BLaER1 (cell line): ENCODE data around the gene HMGCL.
"Not testable (repeated sequence)": the region's sequence is repeated elsewhere in the genome, so short reads cannot be mapped to it uniquely, and the experiment has no call there.

ENCODE experiments used
- H3K27ac ChIP-seq: shearing (Covaris generic); formaldehyde crosslinking; 2 replicates; pipeline ENCODE4 v1.8.1; 2022
- H3K27me3 ChIP-seq: shearing (Covaris generic); formaldehyde crosslinking; 2 replicates; pipeline ENCODE4 v1.8.1; 2022
- H3K36me3 ChIP-seq: shearing (Covaris generic); formaldehyde crosslinking; 2 replicates; pipeline ENCODE4 v1.8.1; 2022
- H3K4me1 ChIP-seq: shearing (Covaris generic); formaldehyde crosslinking; 2 replicates; pipeline ENCODE4 v1.8.1; 2022
- H3K4me2 ChIP-seq: shearing (Covaris generic); formaldehyde crosslinking; 2 replicates; pipeline ENCODE4 v1.8.1; 2022
- H3K4me3 ChIP-seq: shearing (Covaris generic); formaldehyde crosslinking; 2 replicates; pipeline ENCODE4 v1.8.1; 2022
- H3K9ac ChIP-seq: shearing (Covaris generic); formaldehyde crosslinking; 2 replicates; pipeline ENCODE4 v1.8.1; 2022
- H3K9me3 ChIP-seq: shearing (Covaris generic); formaldehyde crosslinking; 2 replicates; pipeline ENCODE4 v1.8.1; 2022
- H4K20me1 ChIP-seq: shearing (Covaris generic); formaldehyde crosslinking; 2 replicates; pipeline ENCODE4 v1.8.1; 2022
- Cebpa-rat ChIP-seq: shearing (Covaris generic); IDR thresholded peaks from 2 replicates; pipeline ENCODE4 v1.8.1; 2022

The HMGCL gene

GRCh38 chr1:23793861-23794731 is 31.1 kb downstream of the HMGCL start:
- Histone ChIP-seq H3K4me3 (no peak overlapping the region), H3K9ac (no peak overlapping the region), H3K4me1 (peaks cover 31% of the 10 kb centered on the region), H3K9me3 (no peaks in the 10 kb centered on the region), H3K27ac (no peak overlapping the region), H4K20me1 (peaks cover 19% of the 10 kb centered on the region), H3K4me2 (peak overlapping the region; percentile 94; the same call in 1 of the 2 replicates), H3K36me3 (peaks cover 64% of the 10 kb centered on the region), H3K27me3 (no peaks in the 10 kb centered on the region)
- no peak for TF ChIP-seq Cebpa-rat

GRCh38 chr1:23793018-23793781 is 32.0 kb downstream of the HMGCL start:
- Histone ChIP-seq H3K4me3 (no peak overlapping the region), H3K9me3 (no peaks in the 10 kb centered on the region), H3K9ac (peak overlapping the region; percentile 87; the same call in 1 of the 2 replicates), H3K27me3 (no peaks in the 10 kb centered on the region), H3K4me2 (peak overlapping the region; percentile 94), H3K36me3 (peaks cover 60% of the 10 kb centered on the region), H3K4me1 (peaks cover 27% of the 10 kb centered on the region), H3K27ac (0 out of 2 replicates have a peak overlapping the region, but pooled peaks have one; percentile 26), H4K20me1 (peaks cover 16% of the 10 kb centered on the region)
- TF ChIP-seq Cebpa-rat = no peak

GRCh38 chr1:23792151-23792945 is 32.9 kb downstream of the HMGCL start:
- peak overlapping the region; percentile 94 for H3K4me2 ChIP-seq
- no peaks in the 10 kb centered on the region for H3K9me3 ChIP-seq
- peak overlapping the region; percentile 18; the same call in 1 of the 2 replicates for H3K27ac ChIP-seq
- H3K27me3 ChIP-seq = no peaks in the 10 kb centered on the region
- H3K9ac ChIP-seq = peak overlapping the region; percentile 87; the same call in 1 of the 2 replicates
- peaks cover 60% of the 10 kb centered on the region for H3K36me3 ChIP-seq
- peaks cover 16% of the 10 kb centered on the region for H4K20me1 ChIP-seq
- no peak for TF ChIP-seq Cebpa-rat
- H3K4me3 ChIP-seq = peak overlapping the region; percentile 88
- peaks cover 27% of the 10 kb centered on the region for H3K4me1 ChIP-seq

- H3K4me1 ChIP-seq = peaks cover 27% of the 10 kb centered on the region
- peaks cover 16% of the 10 kb centered on the region for H4K20me1 ChIP-seq
- peak overlapping the region; percentile 87 for H3K9ac ChIP-seq
- peak overlapping the region; percentile 94 for H3K4me2 ChIP-seq
- no peaks in the 10 kb centered on the region for H3K27me3 ChIP-seq
- no peaks in the 10 kb centered on the region for H3K9me3 ChIP-seq
- no peak for TF ChIP-seq Cebpa-rat
- peaks cover 60% of the 10 kb centered on the region for H3K36me3 ChIP-seq
- peak overlapping the region; percentile 76 for H3K27ac ChIP-seq
- H3K4me3 ChIP-seq = peak overlapping the region; percentile 88
Measured at GRCh38 chr1:23791516-23792047, 33.6 kb downstream of the HMGCL start.

GRCh38 chr1:23790696-23791515 is 34.3 kb downstream of the HMGCL start, which contains the start of gene LYPLA2:
LYPLA2 (plus strand) TSS chr1:23791145; CDS start chr1:23792683, 1,538 bp downstream.
- Histone ChIP-seq H3K9ac (peak within 1 kb of the TSS; percentile 87), H3K4me1 (peaks cover 27% of the 10 kb centered on the region), H3K4me2 (peak within 1 kb of the TSS; percentile 94), H3K4me3 (peak within 1 kb of the TSS; percentile 88), H3K27ac (peak within 1 kb of the TSS; percentile 76), H4K20me1 (peaks cover 16% of the 10 kb centered on the region), H3K27me3 (no peaks in the 10 kb centered on the region), H3K36me3 (peaks cover 61% of the 10 kb centered on the region), H3K9me3 (no peaks in the 10 kb centered on the region)
- TF ChIP-seq Cebpa-rat = no peak

- Histone ChIP-seq H3K4me3 (no peak overlapping the region), H3K27me3 (no peaks in the 10 kb centered on the region), H3K9ac (no peak overlapping the region), H3K4me2 (no peak overlapping the region), H3K9me3 (no peaks in the 10 kb centered on the region), H3K36me3 (peaks cover 64% of the 10 kb centered on the region), H4K20me1 (peaks cover 26% of the 10 kb centered on the region), H3K27ac (no peak overlapping the region), H3K4me1 (peaks cover 27% of the 10 kb centered on the region)
- no peak for TF ChIP-seq Cebpa-rat
Measured at GRCh38 chr1:23788695-23789094, 36.5 kb downstream of the HMGCL start.

- TF ChIP-seq Cebpa-rat = no peak
- Histone ChIP-seq H4K20me1 (peaks cover 23% of the 10 kb centered on the region), H3K9ac (no peak overlapping the region), H3K27ac (no peak overlapping the region), H3K4me1 (peaks cover 18% of the 10 kb centered on the region), H3K4me2 (no peak overlapping the region), H3K36me3 (peaks cover 62% of the 10 kb centered on the region), H3K27me3 (no peaks in the 10 kb centered on the region), H3K9me3 (no peaks in the 10 kb centered on the region), H3K4me3 (no peak overlapping the region)
Measured at GRCh38 chr1:23787701-23788100, 37.5 kb downstream of the HMGCL start.

- H3K9me3 ChIP-seq = no peaks in the 10 kb centered on the region
- peaks cover 87% of the 10 kb centered on the region for H3K36me3 ChIP-seq
Measured at GRCh38 chr1:23784846-23785245, 40.4 kb downstream of the HMGCL start.

GRCh38 chr1:23783141-23783540 is 42.1 kb downstream of the HMGCL start:
- not testable (repeated sequence) for H3K27ac ChIP-seq, H3K9me3 ChIP-seq, H3K27me3 ChIP-seq, H3K4me3 ChIP-seq, H3K4me2 ChIP-seq, H3K9ac ChIP-seq
- peaks cover 84% of the 10 kb centered on the region for H3K36me3 ChIP-seq
- H4K20me1 ChIP-seq = peaks cover 49% of the 10 kb centered on the region
- H3K4me1 ChIP-seq = peaks cover 15% of the 10 kb centered on the region

More at GRCh38 chr1:23784846-23785245, 40.4 kb downstream of the HMGCL start:
- H3K27me3 ChIP-seq = no peaks in the 10 kb centered on the region
- H3K4me2 ChIP-seq = no peak overlapping the region
- H3K9ac ChIP-seq = peak overlapping the region; percentile 10; the same call in 1 of the 2 replicates
- no peak overlapping the region for H3K4me3 ChIP-seq
- no peak overlapping the region for H3K27ac ChIP-seq
- no peak for TF ChIP-seq Cebpa-rat
- peaks cover 6% of the 10 kb centered on the region for H3K4me1 ChIP-seq
- peaks cover 36% of the 10 kb centered on the region for H4K20me1 ChIP-seq
